NCI-H2196 (cell line): ENCODE data around the gene ALPK3.

ENCODE experiments used
- DNase-seq: peaks from one replicate; lab custom pipeline; 2025; ENCODE audit not compliant: unreplicated experiment; lab: John Stamatoyannopoulos, UW

The ALPK3 gene

GRCh38 chr15:84798436-84798946 lies 18.7 kb upstream of the ALPK3 start:
- no peak for DNase-seq

DNA sequence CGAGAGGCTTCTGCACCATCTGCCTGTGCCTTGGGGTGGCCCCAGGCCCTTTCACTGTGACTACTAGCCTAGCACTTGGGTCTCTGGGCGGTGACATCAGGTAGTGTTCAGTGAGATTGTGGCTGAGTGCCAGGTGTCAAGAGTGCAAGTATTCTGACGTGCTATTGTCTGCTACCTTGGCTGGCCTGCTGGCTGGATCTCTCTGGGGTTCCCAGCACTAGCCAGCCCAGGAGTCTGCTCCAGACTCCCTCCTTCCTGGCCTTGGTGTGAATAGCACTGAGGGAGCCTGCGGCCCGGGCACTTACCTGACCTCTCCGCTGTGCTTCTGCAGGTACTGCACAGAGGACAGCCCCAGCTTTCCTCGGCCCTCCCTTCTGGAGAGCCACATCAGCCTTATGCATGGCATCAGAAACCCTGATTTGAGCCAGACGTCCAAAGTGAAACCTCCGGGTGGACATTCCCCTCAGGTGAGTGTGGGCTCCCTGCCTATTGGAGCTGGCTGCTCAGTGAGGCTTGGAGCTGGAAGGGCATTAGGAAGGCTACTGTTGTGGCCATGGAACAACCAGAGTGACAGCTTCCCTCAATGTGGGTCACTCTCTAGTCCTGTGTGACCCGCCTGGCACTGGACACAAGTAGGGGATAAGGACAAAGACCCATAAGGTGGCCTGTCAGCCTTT lies 17.5 kb upstream of the ALPK3 start:
- peak; percentile 27 for DNase-seq

DNA sequence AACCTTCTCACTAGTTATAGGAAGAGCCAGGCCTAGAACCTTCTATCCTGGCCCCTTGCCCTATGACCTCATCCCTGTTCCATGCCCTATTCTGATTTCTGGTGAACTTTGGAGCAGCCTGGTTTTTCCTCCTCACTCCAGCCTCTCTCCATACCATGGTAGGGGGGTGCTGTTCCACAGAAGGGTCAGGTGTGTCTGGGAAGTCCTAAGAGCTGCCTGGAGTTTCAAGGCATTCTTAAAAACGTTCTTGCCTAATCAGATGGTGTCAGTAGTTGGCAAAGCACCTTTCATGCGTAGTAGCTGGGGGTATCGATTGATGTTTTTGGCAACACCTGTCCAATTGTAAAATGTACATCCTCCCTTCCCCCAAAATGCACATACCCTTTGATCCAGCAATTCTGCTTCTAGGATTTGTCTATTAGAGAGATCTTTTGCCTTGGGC lies 16.8 kb upstream of the ALPK3 start:
- no peak for DNase-seq

GRCh38 chr15:84804005-84804900 lies 12.9 kb upstream of the ALPK3 start:
- DNase-seq, result no peak

DNA sequence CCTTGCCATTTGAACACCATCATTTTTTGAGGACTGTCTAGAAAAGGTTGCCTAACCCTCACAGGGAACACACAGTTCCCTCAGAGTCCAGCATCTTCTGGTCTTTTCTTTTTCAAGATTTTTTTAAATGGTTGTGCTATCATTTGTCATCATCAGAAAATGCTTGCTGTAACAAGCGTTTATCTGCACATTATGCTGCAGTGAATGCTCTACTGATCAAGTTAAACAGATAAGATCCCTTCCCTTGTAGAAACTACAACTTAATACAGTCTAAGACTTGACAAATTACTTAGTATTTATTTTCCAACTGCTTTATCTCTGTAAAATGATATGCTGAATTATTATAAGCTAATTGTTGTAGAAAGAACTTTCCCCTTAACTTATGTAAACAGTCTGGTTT lies 11.9 kb upstream of the ALPK3 start:
- DNase-seq, result no peak

DNA sequence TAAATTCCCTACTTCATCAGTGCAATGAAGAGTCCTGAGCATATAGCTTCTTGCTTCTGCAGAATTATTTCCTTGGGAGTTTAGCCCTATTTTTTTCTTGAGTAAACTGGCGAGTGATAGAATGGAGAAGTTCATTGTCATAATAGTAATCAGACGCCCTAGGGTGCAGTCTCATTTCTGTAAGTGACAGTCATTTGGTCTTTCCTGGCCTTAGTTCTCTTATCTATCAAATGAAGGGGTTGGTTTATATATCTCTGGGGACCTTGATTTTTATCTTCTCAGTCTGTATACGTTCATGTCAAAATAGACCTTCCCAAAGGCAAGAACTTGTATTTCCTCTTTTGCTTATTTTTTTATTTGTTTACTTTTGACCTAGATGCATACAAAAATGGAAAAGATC lies 9.9 kb upstream of the ALPK3 start:
- DNase-seq, result no peak

DNA sequence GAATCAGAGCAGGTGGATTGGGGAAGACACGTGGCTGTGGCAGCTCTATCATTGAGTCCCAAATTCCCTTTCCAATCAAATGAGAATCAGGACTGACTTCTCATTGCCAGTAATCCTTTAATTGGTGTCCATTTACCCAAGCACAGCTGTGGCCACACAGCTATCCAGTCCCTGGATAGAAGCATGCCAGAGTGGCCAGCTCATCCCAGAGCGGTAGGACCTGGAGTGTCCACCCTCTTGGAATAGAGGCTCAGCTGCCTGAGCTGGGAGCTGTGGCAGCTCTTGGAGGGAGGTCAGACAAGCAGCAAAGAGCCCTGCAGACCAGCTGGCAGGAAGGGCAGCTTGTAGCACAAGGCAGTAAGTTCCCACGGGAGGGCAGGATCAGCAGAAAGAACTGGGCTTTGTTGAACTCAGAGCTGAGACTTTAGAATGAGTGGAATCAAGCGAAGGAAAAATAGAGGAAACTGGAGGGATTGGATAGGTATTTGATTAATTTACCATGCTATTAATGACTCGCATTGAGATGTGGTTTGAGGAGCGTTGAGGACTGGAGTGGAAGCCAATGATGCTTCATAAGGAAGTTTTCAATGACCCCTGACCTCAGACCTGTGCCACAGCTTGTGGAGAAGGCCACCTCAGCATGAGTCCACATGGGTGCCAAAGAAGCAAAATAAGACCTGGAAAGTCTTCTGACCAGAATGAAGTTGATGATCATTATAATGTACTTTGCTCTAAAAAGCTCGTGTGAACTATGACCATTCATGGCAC lies 6.9 kb upstream of the ALPK3 start:
- DNase-seq, result no peak

DNA sequence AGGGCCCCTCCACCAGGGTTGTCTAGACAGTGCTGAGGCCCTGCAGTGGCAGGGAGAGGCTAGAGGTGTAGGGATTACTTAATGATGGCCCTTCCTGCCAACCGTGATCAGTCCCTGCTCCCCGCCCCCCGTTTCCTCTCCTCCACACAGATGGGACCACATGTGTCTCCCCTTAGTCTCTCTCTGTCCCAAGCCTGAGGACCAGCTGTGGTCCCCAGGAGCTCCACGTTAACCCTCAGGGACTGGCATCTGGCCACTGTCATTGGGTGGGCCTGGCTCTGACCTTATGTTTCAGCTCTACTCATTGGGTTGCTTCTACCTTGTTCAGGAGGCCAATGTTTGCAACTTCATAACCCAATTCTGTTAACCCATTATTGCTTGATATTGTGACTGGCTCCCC lies 6.0 kb upstream of the ALPK3 start:
- no peak for DNase-seq

GRCh38 chr15:84811828-84812227 lies 5.3 kb upstream of the ALPK3 start:
- DNase-seq, result no peak

DNA sequence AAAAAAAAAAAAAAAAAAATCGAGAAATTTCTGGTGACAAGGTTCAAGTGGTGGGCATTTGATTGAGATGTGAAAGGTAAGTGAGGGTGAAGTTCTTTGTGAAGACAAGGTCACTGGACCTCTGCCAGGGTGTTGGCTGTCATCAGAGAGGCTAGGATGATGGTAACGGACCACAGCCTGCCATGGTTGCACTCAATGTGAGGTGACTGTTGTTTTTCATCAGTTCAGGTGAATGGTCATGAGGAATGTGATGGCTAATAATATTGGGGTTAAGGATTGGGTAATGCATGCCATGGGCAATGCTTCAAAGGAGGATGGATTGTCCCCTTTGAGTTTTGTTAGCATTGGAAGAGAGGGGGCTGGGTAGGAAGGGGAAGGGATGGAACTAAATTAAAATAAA lies 4.3 kb upstream of the ALPK3 start:
- no peak for DNase-seq

DNA sequence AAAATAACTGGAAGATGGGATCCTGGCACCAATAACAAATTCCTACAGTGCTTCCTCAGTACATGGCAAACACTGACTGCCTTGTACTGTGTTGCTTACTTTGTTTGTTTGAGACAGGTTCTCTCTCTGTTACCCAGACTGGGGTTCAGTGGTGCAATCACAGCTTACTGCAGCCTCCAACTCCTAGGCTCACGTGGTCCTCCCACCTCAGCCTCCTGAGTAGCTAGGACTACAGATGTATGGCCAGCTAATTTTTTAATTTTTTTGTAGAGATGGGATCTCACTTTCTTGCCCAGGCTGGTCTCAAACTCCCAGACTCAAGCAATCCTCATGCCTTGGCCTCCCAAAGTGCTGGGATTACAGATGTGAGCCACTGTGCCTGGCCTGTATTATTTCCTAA lies 3.7 kb upstream of the ALPK3 start:
- DNase-seq, result no peak

DNA sequence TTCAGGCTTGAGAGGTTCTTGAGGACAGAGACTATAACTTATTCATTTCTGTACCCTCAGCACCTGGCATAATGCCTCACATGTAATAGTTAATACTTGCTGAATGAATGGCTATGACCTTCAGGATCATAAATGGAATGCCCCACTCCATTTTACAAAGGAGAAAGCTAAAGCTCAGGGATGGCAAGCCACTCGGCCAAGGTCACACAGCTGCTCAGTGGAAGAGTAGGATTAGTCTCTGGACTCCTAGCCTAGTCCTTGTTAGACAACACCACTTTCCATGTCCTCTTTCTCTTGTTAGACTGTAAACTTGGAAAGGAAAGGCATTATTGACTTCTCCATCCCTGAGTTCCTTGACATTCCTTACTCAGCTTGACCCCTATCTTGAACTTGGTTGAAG lies 3.2 kb upstream of the ALPK3 start:
- no peak for DNase-seq

- no peak for DNase-seq
Observed at GRCh38 chr15:84814916-84815315, 2.2 kb upstream of the ALPK3 start.

GRCh38 chr15:84817466-84818081 lies 418 bp downstream of the ALPK3 start:
- DNase-seq, result no peak

- no peak for DNase-seq
Observed at GRCh38 chr15:84818261-84819131, 1.3 kb downstream of the ALPK3 start.

DNA sequence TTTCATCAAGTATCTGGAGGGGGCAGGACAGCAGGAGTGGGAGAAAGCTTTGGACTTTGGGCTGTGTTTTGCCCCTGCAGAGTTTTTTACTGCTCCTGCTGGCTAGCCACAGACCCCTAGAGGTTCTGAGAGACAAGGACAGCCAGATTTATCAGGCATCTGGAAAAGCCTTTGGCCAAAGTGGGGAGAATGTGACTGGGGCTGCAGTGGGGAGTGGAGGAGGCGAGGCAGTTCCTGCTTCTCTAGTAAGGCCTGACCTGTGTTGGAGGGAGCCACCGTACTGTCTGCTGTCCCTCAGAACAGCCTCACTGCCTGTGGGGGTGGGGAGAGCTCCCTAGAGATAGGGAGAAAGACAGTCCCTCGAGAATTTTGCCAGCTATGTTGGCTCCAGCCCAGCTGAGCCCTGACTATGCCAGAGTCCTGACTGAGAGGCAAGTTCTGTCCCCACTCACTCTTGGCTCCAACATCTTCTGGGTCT lies 2.2 kb downstream of the ALPK3 start:
- no peak for DNase-seq

- DNase-seq, result no peak
Observed at GRCh38 chr15:84819791-84820190, 2.6 kb downstream of the ALPK3 start.

DNA sequence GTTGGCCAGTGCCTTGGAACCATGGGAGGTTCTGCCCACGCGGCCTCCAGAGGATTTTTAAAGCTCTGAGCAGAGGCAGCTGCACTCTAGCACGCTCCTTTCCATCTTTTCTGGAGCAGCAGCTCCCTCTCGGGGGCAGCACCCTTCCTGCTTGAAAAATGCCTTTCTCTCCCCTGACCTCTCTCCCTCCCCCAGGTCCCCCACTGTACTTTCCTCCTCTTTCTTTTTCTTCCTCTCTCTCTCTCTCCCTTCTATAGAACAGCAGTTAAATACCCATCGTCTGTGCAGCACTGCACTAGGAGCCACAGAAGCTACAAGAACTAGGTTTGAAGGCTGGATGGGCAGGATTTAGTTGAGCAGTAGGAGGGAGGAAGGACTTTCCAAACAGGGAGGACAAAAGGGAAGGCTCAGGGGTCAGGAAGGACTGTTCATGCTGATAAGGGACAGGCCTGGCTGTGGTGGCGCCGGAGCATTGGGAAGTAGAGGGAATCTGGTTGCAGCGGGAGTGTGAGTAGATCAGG lies 4.4 kb downstream of the ALPK3 start:
- no peak for DNase-seq

- no peak for DNase-seq
Observed at GRCh38 chr15:84822653-84823281, 5.6 kb downstream of the ALPK3 start.
